ENCODE measurements around the gene HYAL4. TPM values are rescaled to one million over a fixed set of nuclear protein-coding genes. Genes with fewer than 3 reads are reported as not detected.

Gene HYAL4
- total and polyA plus RNA-seq, 8 donors: 0.78 TPM; not detected in 7

DNA sequence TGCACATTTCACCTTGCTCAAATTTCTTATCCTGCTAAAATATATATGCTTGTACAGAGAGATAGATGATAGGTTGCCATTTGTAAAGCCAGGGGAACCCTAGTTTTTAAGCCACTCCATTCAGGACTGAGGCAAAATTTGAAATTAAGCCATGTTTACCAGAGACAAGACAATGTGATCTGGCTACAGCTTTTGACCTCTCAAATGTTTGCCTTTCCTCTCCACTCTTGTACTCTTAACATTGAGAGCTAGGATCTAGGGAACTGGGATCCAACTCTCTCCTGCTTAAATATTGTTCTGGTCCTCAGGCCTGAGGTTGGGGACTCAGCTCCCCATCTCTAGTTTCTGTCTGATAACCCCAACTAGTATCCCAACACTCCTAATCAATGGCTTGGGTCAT lies 15.9 kb downstream of the HYAL4 start:
- no peak for DNase-seq
- Histone ChIP-seq H3K4me3 (no peak overlapping the region), H3K36me3 (no peaks in the 10 kb centered on the region), H3K9me3 (no peaks in the 10 kb centered on the region), H3K27ac (no peak overlapping the region), H3K4me1 (peaks cover 0 to 20% (median 11%) of the 10 kb centered on the region in 4 donors), H3K27me3 (no peaks in the 10 kb centered on the region)
- TF ChIP-seq EP300 (IDR thresholded peaks at IDR 0.05): no peak
- TF ChIP-seq POLR2A (IDR thresholded peaks at IDR 0.05): no peak
- no peak for TF ChIP-seq POLR2AphosphoS5 (IDR thresholded peaks at IDR 0.05)
- TF ChIP-seq, protein P1, sequence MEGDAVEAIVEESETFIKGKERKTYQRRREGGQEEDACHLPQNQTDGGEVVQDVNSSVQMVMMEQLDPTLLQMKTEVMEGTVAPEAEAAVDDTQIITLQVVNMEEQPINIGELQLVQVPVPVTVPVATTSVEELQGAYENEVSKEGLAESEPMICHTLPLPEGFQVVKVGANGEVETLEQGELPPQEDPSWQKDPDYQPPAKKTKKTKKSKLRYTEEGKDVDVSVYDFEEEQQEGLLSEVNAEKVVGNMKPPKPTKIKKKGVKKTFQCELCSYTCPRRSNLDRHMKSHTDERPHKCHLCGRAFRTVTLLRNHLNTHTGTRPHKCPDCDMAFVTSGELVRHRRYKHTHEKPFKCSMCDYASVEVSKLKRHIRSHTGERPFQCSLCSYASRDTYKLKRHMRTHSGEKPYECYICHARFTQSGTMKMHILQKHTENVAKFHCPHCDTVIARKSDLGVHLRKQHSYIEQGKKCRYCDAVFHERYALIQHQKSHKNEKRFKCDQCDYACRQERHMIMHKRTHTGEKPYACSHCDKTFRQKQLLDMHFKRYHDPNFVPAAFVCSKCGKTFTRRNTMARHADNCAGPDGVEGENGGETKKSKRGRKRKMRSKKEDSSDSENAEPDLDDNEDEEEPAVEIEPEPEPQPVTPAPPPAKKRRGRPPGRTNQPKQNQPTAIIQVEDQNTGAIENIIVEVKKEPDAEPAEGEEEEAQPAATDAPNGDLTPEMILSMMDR (IDR thresholded peaks at IDR 0.05): no peak
- intact Hi-C loops (cut with DNase I; ENCODE audit: low total_unique reads): loop anchor here (5.0 to 10.0 kb wide), 2 partner anchors 66 to 219 kb away; no protein-coding TSS in a partner anchor

DNA sequence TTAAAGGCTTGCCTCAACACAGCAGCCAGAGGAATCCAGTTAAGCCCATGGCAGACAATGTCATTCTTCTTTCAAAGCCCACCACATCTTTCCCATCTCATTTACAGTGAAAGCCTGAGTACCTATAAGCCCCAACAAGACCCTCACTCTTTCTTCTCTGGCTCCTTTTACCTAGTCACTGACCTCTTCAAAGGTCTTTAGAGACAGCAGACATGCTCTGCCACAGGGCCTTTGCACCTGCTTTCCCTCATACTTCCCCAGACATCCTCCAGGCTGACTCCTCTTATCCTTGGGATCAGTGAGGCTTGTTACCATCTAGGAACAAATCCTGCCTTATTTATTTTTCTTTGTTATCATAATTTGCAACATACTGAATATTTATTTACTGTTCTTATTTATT lies 17.8 kb downstream of the HYAL4 start:
- no peak for DNase-seq
- Histone ChIP-seq H3K9me3 (no peaks in the 10 kb centered on the region), H3K27me3 (no peaks in the 10 kb centered on the region), H3K4me1 (peaks cover 0 to 20% (median 11%) of the 10 kb centered on the region in 4 donors), H3K4me3 (no peak overlapping the region), H3K36me3 (no peaks in the 10 kb centered on the region), H3K27ac (no peak overlapping the region)
- TF ChIP-seq, protein P1 (IDR thresholded peaks at IDR 0.05): no peak
- TF ChIP-seq POLR2A (IDR thresholded peaks at IDR 0.05) (no peak), EP300 (IDR thresholded peaks at IDR 0.05) (no peak), POLR2AphosphoS5 (IDR thresholded peaks at IDR 0.05) (no peak)
- intact Hi-C loops (cut with DNase I; ENCODE audit: low total_unique reads): loop anchor here (5.0 to 10.0 kb wide), 2 partner anchors 68 to 220 kb away; no protein-coding TSS in a partner anchor

DNA sequence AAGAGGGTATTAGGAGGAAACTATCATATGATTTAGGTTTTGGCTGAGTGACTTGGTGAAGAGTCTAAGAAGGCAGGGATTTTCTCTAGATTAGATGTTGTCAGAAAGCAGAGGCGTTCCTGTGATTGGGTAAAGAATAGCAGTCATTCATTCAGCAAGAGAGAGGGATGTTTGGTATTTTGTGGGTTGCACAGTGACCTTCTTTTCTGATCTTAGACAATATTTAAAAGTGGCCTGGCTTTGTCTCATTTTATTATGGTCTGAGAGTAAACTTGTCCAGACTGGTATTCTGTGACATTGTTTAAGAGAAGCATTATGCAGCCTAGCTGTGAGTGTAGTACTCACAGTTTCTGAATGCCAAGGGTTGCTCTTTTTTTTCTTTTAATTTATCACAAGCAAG lies 18.5 kb downstream of the HYAL4 start:
- intact Hi-C loops (cut with DNase I; ENCODE audit: low total_unique reads): loop anchor here (5.0 to 10.0 kb wide), 2 partner anchors 69 to 221 kb away; no protein-coding TSS in a partner anchor
- DNase-seq: no peak
- Histone ChIP-seq H3K9me3 (no peaks in the 10 kb centered on the region), H3K27me3 (no peaks in the 10 kb centered on the region), H3K4me3 (no peak overlapping the region), H3K4me1 (peaks cover 0 to 20% (median 11%) of the 10 kb centered on the region in 4 donors), H3K36me3 (no peaks in the 10 kb centered on the region), H3K27ac (no peak overlapping the region)
- TF ChIP-seq EP300 (IDR thresholded peaks at IDR 0.05) (no peak), POLR2AphosphoS5 (IDR thresholded peaks at IDR 0.05) (no peak), POLR2A (IDR thresholded peaks at IDR 0.05) (no peak)
- TF ChIP-seq, protein P1 (IDR thresholded peaks at IDR 0.05): no peak
- WGBS, 5 donors: 65 to 97% (median 86%) methylated on average over 1 of the region's 1 CpG

DNA sequence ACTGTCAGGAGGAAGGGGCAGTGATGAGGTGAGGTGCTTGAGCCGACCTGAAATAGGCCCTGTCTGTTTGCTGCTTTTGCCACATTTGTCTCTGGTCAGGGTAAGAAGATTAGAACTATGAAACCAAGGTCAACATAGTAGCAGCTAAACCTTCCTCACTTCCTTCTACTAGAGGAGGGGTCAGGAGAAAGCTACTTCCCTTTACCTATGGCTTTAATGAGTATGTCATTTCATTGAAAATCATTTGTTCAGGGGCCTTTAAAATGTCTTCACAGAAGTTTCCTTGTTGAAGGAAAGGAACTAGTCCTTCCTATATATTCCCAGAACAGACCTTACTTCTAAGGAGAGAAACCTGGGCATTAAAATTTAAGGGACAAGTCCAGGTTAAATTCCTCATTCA lies 19.0 kb downstream of the HYAL4 start:
- Histone ChIP-seq H3K4me3 (no peak overlapping the region), H3K27ac (peak overlapping the region in 2 of 5 donors; percentile 15 to 47), H3K27me3 (no peaks in the 10 kb centered on the region), H3K4me1 (peaks cover 0 to 20% (median 11%) of the 10 kb centered on the region in 4 donors), H3K36me3 (no peaks in the 10 kb centered on the region), H3K9me3 (no peaks in the 10 kb centered on the region)
- 20 to 39% (median 33%) methylated on average over 1 of the region's 1 CpG for whole genome bisulfite sequencing, 5 donors
- intact Hi-C loops (cut with DNase I; ENCODE audit: low total_unique reads): loop anchor here (5.0 to 10.0 kb wide), 2 partner anchors 69 to 222 kb away; no protein-coding TSS in a partner anchor
- DNase-seq: peak in 1 of 2 donors; percentile 16
- TF ChIP-seq, protein P1 (IDR thresholded peaks at IDR 0.05): no peak
- TF ChIP-seq EP300 (IDR thresholded peaks at IDR 0.05): no peak
- no peak for TF ChIP-seq POLR2AphosphoS5 (IDR thresholded peaks at IDR 0.05)
- TF ChIP-seq POLR2A (IDR thresholded peaks at IDR 0.05): no peak
